NCI-H460 (cell line): Measurements from ENCODE around the gene IFITM5. TPM values are rescaled to one million over a fixed set of nuclear protein-coding genes. Genes with fewer than 3 reads are reported as not detected.
"Not testable (repeated sequence)": the region's sequence is repeated elsewhere in the genome, so short reads cannot be mapped to it uniquely, and the experiment has no call there.

ENCODE experiments used
- DNase-seq: peaks from one replicate; pipeline ENCODE4 v3.0.0-alpha.2; 2016; ENCODE audit warnings: low read depth; ENCODE audit errors: extremely low read depth
- total RNA-seq: library from RNA; depleted of rRNA; stranded (reverse); fragments of >200 nt; shearing (Covaris generic); gene quantifications from 2 replicates; pipeline ENCODE4 v1.2.3, GENCODE V29; 2014

The IFITM5 gene
- total RNA-seq, 1 experiment from 2014 or later: not detected

GRCh38 chr11:286977-287820, 12.1 kb downstream of the IFITM5 start:
- not testable (repeated sequence) for DNase-seq

DNA sequence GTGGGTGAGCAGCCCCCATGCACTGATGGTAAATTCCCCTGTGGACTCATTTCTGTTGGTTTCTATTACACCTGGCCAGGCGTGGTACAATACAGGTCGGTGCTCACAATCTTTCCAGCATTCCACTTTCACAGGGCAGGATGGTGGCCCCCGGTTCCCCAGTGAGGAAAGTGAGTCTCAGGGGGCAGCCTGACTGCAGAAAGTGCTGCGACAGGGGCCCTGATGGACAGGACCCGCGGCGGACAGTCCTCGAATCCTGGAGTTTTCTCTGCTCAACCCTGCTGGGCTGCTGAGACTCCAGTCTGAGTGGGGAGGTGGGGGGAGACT, 13.5 kb downstream of the IFITM5 start:
- no peak for DNase-seq

DNA sequence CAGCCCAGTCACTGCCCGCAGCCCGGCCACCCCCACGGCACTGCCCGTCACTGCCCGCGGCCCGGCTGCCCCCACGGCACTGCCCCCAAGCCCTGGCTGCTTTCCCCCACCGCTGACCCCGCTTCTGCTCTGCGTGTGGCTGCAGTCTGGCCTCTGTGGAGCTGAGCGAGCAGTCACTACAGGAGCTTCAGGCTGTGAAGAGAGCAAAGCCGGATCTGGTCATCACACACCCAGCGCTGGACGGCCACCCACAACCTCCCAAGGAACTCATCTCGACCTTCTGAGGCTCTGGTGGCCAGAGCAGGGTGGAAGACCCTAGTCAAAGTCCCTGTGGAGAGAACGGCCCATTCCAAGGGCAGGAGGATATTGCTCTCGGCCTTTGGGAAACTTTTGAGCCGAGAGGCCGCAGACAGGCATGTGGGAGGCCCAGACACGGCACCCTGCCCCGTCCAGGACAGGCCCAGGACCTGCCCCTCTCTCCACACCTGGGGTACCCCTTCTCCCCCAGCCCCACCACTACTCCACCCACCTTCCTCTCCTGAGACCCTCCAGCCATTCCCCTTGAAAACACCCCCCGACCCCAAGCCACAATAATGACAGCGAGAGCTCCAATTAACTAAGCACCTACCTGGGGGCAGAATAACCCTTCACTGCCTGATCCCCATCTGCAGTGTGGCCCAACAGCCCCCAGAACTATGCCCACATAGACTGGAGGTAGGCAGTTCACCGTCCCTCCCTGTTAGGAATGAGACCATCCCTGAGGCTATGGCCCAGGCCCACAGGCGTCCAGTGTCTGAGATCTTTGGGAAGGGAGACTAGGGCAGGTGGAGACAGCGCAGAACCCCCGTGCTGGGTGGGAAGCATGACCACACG, 14.1 kb downstream of the IFITM5 start:
- no peak for DNase-seq

DNA sequence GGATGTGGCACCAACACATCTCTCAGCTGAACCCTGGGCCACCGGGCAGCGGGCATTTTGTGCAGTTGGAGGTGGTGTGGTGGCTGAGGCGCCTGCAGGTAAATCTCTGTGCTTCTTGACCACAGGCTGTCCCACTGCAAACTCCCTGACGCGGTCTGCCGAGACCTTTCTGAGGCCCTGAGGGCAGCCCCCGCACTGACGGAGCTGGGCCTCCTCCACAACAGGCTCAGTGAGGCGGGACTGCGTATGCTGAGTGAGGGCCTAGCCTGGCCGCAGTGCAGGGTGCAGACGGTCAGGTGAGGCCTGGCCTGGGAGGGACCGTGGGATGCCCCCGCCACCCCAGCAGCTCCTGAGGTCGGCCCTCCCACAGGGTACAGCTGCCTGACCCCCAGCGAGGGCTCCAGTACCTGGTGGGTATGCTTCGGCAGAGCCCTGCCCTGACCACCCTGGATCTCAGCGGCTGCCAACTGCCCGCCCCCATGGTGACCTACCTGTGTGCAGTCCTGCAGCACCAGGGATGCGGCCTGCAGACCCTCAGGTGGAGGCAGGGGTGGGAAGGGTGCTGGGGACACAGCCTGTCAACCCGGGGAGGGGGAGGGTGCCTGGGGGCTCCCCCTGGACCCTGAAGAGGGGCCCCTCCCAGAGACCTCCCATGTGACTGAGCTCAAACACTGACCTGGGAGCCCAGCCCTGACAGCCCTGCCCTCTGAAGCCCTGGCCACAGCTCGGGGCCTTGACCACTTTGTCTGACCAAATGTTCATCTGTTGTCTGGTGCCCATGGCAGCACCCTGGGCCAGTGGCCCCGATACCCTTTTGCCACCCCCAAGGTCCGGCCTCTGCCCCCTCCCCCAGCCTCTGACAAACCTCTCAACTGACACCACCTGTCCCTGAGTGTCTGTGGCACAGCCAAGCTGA, 15.0 kb downstream of the IFITM5 start:
- DNase-seq: no peak

DNA sequence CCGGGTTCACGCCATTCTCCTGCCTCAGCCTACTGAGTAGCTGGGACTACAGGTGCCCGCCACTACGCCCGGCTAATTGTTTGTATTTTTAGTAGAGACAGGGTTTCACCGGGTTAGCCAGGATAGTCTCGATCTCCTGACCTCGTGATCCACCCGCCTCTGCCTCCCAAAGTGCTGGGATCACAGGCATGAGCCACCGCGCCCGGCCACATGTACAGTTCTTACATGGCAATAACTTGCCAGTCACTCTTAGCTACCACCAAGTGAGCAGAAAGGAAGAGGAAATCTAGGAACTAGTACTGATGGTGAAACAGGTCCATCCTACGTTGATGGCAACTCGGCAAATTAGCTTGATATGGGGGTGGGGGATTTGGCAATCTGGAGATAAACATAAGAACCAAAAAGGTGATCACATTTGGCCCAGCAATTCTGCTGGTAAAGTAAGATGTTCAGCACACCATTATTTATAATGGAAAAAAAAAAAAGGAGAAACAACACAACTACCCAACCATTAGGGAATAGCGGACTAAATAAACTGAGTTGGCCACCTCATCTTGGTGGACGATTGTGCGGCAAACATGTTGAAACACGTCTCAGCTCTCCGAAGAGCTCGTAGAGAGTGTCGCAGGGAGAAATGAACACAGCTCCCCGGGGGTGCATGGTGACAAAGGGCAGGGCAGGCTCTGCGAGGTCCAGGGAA, 15.8 kb downstream of the IFITM5 start:
- no peak for DNase-seq

- no peak for DNase-seq
Measured at GRCh38 chr11:282630-283360, 16.5 kb downstream of the IFITM5 start.

DNA sequence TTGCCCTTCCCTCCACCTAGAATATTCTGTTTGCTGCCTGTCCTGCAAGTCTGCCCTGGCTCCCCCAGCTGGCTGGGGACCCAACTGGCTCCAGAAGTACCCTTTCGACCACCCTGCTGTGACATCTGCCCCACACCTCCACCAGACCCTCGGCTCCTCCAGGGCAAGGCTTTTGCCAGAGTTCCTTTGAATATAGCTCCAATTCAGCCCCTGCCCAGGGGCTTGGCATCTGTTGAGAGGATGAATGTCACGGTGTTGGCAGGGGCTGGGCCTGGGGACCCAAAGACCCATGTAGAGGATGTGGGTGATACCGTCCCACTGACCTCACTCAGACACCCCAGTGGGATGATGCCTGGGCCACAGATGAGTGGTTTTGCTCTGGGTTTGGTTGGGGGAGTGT, 17.2 kb downstream of the IFITM5 start:
- DNase-seq: no peak

DNA sequence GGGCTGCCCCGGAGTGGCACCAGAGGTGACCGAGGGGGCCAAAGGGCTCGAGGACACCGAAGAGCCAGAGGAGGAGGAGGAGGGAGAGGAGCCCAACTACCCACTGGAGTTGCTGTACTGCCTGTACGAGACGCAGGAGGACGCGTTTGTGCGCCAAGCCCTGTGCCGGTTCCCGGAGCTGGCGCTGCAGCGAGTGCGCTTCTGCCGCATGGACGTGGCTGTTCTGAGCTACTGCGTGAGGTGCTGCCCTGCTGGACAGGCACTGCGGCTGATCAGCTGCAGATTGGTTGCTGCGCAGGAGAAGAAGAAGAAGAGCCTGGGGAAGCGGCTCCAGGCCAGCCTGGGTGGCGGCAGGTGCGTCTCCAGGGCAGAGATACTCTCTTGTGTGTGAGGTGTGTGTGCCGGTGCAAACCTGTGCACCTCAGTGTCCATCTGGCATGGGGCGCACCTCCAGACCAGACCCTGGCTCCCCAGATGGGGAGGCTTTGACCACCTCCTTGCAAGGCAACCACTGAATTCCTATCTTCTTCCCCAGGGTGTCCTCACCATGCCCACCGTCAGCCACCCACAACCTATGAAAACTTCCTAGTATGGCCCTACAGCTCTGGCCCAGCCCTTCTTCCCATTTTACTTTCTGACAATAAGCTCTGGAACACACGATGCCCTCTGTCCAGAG, 17.7 kb downstream of the IFITM5 start:
- no peak for DNase-seq

- DNase-seq: no peak
Measured at GRCh38 chr11:280706-281485, 18.4 kb downstream of the IFITM5 start.

GRCh38 chr11:279966-280705, 19.2 kb downstream of the IFITM5 start:
- DNase-seq: no peak

DNA sequence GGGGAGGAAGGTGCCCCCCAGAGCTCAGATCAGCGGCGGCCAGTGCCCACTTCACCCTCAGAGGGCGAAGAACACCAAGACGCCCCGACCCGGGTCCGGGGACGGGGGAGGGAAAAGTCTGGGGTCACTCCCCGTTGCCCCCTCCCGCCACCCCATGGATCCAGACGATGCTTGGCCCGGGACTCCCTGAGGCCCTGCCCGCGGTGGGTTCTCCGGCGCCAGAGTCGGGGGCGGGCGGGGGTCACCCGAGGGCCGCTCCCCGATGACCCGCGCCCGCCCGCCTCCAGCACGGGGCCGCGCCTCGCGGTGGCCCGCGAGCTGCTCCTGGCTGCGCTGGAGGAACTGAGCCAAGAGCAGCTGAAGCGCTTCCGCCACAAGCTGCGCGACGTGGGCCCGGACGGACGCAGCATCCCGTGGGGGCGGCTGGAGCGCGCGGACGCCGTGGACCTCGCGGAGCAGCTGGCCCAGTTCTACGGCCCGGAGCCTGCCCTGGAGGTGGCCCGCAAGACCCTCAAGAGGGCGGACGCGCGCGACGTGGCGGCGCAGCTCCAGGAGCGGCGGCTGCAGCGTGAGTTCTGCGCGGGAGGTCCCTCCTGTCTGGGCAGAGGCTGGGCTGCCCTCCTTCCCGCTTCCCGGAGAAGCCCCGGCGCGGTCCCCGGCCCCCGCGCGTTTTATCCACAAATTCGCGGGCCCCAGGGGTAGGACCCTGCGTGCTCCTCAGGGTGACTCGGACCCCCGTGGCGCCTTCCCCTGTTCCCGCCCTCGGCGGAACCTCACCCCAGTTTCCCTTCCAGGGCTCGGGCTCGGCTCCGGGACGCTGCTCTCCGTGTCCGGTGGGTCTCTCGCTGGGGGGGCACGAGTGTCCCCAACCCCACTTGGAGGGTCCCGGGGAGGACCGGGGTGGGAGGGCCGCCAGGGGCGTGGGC, 20.0 kb downstream of the IFITM5 start:
- DNase-seq: no peak

DNA sequence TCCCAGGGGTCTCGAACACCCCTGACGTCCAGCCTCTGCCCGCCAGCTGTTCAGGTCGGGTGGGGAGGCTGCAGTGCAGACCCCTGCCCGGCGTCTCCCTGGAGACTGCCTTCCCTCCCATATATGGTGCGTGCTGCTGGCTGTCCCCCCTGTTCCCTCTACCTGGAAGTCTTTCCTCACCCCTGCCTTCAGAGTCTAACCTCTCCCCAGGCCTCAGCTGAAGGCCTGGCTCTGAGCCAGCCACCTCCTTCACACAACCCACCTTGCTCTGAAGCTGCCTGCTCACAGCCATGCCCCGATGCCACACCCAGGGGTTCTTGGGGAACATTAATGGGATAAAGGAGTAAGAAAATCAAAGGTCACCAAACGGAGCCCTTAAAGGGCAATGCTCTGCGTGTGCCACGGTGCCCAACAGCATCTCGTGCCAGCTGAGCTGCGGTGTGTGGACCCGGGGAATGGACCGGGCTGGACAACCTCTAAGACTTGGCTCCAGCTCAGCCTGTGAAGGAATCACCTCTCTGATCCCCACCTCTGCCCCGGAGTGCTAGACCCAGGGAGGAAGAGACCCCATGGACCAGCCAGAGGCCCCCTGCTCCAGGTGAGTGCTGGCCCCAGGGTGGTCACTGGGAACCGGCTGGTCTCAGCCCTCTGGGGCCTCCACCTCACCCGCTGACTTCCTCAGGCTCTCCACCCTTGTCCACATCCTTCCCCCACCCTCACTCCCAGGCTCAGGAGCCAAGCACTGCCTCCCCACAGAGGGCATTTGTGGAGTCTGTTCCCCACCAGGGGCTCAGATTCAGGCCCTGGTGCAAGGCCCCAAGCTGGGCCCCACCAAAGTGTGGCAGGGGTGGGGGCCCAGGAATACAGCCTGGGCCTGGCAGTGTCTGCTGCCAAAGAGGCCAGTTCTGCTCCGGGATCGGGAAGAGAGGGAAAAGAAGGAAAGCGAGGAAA, 21.1 kb downstream of the IFITM5 start, which contains the start of gene NLRP6:
Gene NLRP6 (plus strand): TSS at position 407 of the 951 bp plus-strand sequence. CDS start 163 bp downstream, at position 570.
- DNase-seq: no peak

- DNase-seq: no peak
Measured at GRCh38 chr11:276219-276618, 23.1 kb downstream of the IFITM5 start.

DNA sequence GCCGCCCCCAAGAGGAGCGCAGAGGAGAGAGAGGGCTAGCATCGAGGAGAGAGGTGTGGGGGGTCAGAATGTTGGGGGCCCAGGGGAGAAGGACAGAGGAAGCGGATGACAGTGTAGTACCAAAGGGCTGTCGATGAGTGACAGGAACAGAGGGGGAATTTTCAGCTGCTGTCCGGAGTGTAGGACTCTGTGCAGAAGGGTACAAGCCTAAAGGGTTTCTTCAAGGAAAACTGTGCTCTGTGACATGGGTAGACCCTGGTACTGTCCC, 26.5 kb downstream of the IFITM5 start:
- DNase-seq: no peak

DNA sequence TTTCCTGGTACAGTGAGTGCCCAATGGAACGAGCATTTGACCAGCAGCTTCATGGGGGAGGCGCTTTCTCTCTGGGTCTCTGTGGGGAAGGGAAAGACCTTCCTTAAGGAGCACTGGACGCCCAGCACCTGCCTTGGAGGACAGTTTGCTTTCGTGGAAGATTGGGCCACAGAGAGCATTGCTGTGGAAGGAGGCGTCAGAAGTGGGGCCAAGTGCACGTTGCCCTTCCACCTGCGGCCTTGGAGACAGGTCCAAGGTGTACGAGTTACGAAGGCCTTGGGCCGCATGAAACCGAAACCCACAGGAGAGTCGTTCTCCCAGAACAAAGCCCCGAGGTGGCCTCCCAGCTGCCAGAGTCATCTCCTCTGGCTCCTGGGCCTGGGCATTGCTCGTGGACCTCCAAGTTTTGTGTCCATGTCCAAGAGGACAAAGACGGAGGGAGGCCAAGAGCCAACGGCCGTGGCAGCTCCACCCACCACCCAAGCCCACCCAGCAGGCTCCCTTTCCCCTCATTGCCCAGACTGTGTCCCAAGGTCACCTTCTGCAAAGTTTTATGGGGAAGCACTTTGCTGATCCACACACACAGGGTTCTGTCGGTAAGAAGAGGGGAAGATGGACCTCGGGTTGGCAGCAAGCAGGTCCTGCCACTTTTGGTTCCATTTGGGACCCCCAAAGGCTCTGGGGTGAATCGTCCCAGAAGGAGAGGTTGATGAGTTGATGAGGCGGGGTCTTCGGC, 27.0 kb downstream of the IFITM5 start:
- no peak for DNase-seq
